SK-N-SH (cell line): Measurements from ENCODE around the gene ADRA1B.

Experiments
- CHD2 ChIP-seq: fragments of 150-350 bp; IDR thresholded peaks from 2 replicates; pipeline ENCODE4 v1.6.1; 2018; ENCODE audit warnings: low read length; ENCODE audit not compliant: partially characterized antibody
- CTCF ChIP-seq: fragments of 200-600 bp; sonication (generic); IDR thresholded peaks from 2 replicates; pipeline ENCODE4 v1.6.1; 2017; ENCODE audit warnings: antibody characterized with exemption, mild to moderate bottlenecking, moderate library complexity
- NRF1 ChIP-seq: IDR thresholded peaks from 2 replicates; pipeline ENCODE4 v1.6.1; 2012; ENCODE audit warnings: low read depth, mild to moderate bottlenecking, low read length
- POLR2AphosphoS5 ChIP-seq: IDR thresholded peaks from 2 replicates; pipeline ENCODE4 v1.6.1; 2012; ENCODE audit warnings: low read depth, low read length
- TF ChIP-seq, protein P1 (sequence below): IDR thresholded peaks from 2 replicates; pipeline ENCODE4 v1.6.1; 2012; ENCODE audit warnings: mild to moderate bottlenecking, low read depth, low read length, moderate library complexity

GRCh38 chr5:159874263-159874662 is 42.0 kb upstream of the ADRA1B start:
- TF ChIP-seq CTCF, result no peak
- TF ChIP-seq, protein P1, sequence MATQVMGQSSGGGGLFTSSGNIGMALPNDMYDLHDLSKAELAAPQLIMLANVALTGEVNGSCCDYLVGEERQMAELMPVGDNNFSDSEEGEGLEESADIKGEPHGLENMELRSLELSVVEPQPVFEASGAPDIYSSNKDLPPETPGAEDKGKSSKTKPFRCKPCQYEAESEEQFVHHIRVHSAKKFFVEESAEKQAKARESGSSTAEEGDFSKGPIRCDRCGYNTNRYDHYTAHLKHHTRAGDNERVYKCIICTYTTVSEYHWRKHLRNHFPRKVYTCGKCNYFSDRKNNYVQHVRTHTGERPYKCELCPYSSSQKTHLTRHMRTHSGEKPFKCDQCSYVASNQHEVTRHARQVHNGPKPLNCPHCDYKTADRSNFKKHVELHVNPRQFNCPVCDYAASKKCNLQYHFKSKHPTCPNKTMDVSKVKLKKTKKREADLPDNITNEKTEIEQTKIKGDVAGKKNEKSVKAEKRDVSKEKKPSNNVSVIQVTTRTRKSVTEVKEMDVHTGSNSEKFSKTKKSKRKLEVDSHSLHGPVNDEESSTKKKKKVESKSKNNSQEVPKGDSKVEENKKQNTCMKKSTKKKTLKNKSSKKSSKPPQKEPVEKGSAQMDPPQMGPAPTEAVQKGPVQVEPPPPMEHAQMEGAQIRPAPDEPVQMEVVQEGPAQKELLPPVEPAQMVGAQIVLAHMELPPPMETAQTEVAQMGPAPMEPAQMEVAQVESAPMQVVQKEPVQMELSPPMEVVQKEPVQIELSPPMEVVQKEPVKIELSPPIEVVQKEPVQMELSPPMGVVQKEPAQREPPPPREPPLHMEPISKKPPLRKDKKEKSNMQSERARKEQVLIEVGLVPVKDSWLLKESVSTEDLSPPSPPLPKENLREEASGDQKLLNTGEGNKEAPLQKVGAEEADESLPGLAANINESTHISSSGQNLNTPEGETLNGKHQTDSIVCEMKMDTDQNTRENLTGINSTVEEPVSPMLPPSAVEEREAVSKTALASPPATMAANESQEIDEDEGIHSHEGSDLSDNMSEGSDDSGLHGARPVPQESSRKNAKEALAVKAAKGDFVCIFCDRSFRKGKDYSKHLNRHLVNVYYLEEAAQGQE, result no peak
- TF ChIP-seq NRF1, result no peak
- no peak for TF ChIP-seq POLR2AphosphoS5
- no peak for TF ChIP-seq CHD2
